Suppressor macrophage (primary cell): ENCODE results near the gene USP46.

Experiments
- DNase-seq, 4 experiments: peaks; one replicate each; pipeline ENCODE4 v3.0.0-alpha.2; 2020 to 2022

USP46 gene

GRCh38 chr4:52655506-52655905 is 3.6 kb downstream of the USP46 start:
- DNase-seq: peak in 2 of 4 experiments; percentile 14

GRCh38 chr4:52651996-52652672 is 7.0 kb downstream of the USP46 start:
- no peak for DNase-seq

GRCh38 chr4:52648836-52649235 is 10.3 kb downstream of the USP46 start:
- DNase-seq: no peak

GRCh38 chr4:52646741-52647140 is 12.4 kb downstream of the USP46 start:
- DNase-seq: no peak

GRCh38 chr4:52646096-52646495 is 13.0 kb downstream of the USP46 start:
- DNase-seq: no peak

GRCh38 chr4:52645300-52645699 is 13.8 kb downstream of the USP46 start:
- DNase-seq: no peak

GRCh38 chr4:52643785-52644244 is 15.3 kb downstream of the USP46 start:
- no peak for DNase-seq

- no peak for DNase-seq
These were observed 15.9 kb downstream of the USP46 start for GRCh38 chr4:52643190-52643589.

- DNase-seq: peak in 3 of 4 experiments; percentile 14 to 56 (median 43)
These were observed 17.1 kb downstream of the USP46 start for GRCh38 chr4:52641854-52642563.

GRCh38 chr4:52640808-52641565 is 18.1 kb downstream of the USP46 start:
- no peak for DNase-seq

GRCh38 chr4:52638717-52639116 is 20.4 kb downstream of the USP46 start:
- DNase-seq: peak; percentile 35 to 72 (median 58)

GRCh38 chr4:52637116-52637515 is 22.0 kb downstream of the USP46 start:
- DNase-seq: no peak

GRCh38 chr4:52635560-52635959 is 23.5 kb downstream of the USP46 start:
- no peak for DNase-seq

- no peak for DNase-seq
These were observed 24.0 kb downstream of the USP46 start for GRCh38 chr4:52635130-52635529.

GRCh38 chr4:52633846-52634245 is 25.3 kb downstream of the USP46 start:
- DNase-seq: no peak

- no peak for DNase-seq
These were observed 30.1 kb downstream of the USP46 start for GRCh38 chr4:52628974-52629373.

- DNase-seq: no peak
These were observed 30.6 kb downstream of the USP46 start for GRCh38 chr4:52628543-52628942.

- peak in 2 of 4 experiments; percentile 11 to 19 for DNase-seq
These were observed 31.2 kb downstream of the USP46 start for GRCh38 chr4:52627876-52628275.

GRCh38 chr4:52625216-52625615 is 33.9 kb downstream of the USP46 start:
- no peak for DNase-seq

- DNase-seq: no peak
These were observed 36.5 kb downstream of the USP46 start for GRCh38 chr4:52622564-52622963.

- no peak for DNase-seq
These were observed 37.5 kb downstream of the USP46 start for GRCh38 chr4:52621567-52621966.

GRCh38 chr4:52619591-52619931 is 39.5 kb downstream of the USP46 start:
- DNase-seq: no peak

GRCh38 chr4:52618795-52619590 is 40.1 kb downstream of the USP46 start:
- DNase-seq: no peak
